Stimulated activated CD8-positive, alpha-beta memory T cell treated with anti-CD3 and anti-CD28 coated beads, Interleukin-7, amount 100 ng/mL, for 24 hours (primary cell): ENCODE data around the gene SLC22A4.

Experiments
- DNase-seq: peaks from one replicate; pipeline ENCODE4 v3.0.0-alpha.2; 2020; ENCODE audit warnings: low read depth

SLC22A4 gene

DNA sequence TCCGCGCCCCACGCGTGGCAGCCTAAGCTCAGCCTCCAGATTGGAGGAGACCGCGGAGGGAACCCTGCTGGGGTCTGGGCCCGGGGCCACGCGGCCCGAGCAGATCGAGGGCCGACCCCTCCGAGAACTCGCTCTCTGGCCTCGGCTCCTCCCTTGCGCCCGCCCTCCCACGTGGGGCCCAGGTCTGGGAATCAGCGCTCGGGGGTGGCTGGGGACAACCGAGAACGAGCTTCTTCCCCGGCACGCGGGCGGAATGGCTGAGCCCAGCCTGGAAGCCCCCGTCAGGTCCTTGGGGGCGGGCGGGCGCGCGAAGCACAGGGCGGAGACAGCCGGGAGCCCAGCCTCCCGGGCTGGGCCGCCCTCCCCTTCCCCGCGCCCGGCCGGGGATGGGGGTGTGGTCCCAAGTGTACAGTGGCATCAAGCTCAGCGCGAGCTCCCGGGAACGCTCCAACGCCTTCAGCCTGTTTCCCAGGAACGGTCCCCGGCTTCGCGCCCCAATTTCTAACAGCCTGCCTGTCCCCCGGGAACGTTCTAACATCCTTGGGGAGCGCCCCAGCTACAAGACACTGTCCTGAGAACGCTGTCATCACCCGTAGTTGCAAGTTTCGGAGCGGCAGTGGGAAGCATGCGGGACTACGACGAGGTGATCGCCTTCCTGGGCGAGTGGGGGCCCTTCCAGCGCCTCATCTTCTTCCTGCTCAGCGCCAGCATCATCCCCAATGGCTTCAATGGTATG lies at the start of gene SLC22A4:
Gene SLC22A4 (plus strand): TSS at position 403 of the 736 bp plus-strand sequence. CDS start 223 bp downstream, at position 626.
- peak; percentile 75 for DNase-seq

GRCh38 chr5:132245593-132245992 lies 48.6 kb upstream of the SLC22A4 start:
- no peak for DNase-seq

- no peak for DNase-seq
Observed at GRCh38 chr5:132246806-132247205, 47.4 kb upstream of the SLC22A4 start.

- no peak for DNase-seq
Observed at GRCh38 chr5:132250547-132250946, 43.6 kb upstream of the SLC22A4 start.

GRCh38 chr5:132251220-132251725 lies 42.9 kb upstream of the SLC22A4 start:
- DNase-seq = no peak

DNA sequence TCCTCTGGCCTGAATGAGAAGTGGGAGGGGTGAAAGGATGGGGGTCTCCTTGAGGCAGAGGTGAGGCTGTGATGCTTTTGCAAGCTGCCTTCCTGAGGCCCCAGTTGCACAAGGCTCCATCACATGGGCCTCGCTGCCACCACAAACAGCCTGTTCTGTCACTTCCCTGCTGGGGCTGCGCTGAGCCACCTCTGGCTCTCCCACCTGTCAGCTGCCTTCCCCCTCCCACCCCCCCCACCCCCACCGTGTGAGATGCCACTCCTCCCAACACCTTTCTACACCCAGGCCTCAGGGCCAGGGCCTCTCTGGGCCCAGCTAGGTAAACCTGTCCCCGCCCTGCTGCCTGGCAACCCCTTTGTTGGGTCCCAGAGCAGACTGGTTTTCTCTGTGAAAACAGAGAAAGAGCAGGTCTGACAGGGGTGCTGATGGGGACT lies 41.2 kb upstream of the SLC22A4 start:
- no peak for DNase-seq

DNA sequence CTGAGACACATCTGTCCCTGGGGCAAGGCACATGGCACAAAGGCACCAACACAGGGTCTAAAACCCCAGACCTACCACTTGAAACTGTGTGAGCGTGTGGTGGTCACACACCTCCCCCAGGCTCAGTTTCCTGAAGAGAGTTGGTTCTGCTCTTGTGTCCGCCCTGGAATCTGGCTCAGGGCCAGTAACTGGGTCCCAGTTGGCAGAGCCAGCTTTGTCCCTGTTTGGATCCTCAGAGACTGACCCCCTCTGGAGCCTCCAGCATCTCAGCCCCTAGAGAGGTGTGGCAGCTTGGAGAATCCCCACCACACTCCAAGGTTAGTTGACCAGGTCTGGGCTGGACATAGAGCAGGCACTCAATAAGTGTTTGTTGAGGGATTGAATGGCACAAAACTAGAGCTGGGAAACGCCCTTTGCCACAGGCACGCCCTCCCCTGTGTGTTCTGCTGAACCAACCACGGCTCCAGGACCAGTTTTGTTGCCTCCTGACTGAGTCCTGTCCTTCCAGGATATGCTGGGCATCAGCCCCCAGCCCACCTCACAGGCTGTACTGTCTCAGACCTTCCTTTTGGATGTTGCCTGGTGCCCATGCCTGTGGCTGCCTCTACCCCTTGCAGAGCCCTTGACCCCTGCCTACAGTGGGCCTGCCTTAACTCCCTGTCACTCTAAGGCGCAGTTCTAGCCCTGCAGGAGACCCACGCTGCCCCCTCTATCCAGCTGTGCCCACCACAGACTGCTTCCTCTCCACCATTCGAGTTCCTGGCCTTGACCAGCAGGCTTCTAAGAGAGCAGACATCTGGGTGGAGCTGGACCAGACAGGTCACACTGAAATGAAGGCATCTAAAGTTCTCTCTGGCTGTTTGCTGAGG lies 40.5 kb upstream of the SLC22A4 start:
- DNase-seq = no peak

DNA sequence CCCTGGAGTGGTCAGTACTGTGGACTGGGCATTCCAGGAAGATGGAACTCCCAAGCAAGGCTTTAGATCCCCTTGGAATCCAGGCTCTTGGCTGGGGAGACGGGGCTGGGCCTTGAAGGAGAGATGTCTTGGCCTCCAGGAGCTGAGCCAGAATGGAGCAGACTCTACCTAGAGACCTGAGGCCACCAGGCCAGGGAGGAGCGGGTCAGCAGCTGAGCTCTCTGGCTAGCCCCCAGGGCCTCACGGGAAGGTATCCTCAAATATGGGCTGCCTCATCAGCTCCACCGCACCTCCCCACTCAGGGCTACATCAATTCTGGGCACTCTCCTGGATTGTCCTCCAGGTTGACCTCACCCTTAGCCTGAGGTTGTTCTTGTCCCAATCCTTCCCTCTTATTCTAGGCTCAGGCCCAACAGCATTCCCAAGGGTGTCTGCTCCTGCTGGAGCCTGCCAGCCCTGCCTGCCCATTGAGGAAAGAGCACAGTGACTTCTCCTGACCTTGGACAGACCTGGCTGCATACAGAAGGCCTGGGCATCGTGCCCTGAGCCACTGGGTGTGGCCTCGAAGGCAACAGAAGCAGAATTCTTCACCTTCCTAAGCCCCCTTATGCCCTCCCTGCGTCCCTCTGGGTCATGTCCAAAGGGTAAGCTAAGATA lies 39.7 kb upstream of the SLC22A4 start:
- DNase-seq = no peak

- DNase-seq = no peak
Observed at GRCh38 chr5:132256086-132256782, 38.0 kb upstream of the SLC22A4 start.

DNA sequence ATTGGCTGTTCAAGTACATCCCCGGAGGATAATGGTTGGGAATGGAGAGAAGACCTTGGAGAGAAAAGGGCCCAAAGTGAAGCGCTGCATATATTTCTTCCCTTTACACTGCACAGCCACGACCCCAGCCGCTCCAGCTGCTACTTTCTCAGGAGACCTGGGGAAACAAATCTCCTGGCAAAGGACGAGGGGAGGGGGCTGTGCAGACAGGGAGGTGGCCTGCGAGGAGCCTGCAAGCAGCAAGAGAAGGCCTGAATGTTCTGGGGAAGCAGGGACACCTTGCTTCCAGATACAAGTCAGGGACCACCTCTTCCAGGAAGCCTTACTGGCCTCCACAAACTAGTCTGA lies 37.4 kb upstream of the SLC22A4 start:
- DNase-seq = no peak

DNA sequence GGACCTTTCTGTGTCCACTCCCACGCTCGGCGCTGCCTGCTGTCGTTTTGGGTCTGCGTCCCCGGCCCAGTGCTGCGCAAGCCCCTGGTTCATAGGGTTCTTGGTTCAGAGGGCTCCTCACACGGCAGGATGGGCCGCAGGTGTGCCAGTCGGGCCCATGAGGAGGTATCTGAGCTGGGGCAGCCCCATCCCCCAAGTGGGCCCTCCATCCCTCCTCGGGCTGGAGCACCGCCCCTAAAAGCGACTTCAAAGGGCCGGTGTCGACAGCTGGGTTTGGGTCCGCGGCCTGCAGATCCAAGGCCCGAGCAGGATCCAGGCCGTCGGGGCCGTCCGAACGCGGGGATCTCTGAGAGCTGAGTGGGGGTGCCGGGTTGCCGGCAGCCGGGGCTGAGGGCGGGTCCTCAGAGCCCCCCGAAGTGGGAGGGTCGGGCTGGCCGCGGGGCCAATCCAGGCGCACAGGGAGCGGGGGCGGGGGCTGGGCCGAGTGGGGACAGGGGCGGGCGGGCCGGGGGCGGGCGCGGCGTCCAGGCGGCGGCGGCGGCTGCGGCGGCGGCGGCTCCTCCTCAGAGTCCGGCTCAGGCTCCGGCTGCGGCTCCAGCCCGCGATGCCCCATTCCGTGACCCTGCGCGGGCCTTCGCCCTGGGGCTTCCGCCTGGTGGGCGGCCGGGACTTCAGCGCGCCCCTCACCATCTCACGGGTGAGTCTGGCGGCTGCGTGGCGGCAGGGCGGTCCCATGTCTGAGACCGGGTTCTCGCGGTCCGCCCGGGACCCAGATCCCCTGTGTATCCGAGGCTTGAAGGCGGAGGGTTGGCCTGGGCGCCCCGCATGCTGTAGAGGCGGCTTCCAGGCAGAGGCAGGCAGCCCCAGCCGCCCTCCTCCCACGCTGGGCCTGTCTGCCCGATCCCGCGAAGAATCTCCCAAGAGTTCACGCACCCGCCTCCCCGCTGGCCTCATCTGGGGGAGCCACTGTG lies 36.8 kb upstream of the SLC22A4 start, which contains the start of gene PDLIM4:
Gene PDLIM4 (plus strand): TSS at position 566 of the 971 bp plus-strand sequence. CDS start 39 bp downstream, at position 605.
- DNase-seq = no peak

GRCh38 chr5:132258102-132259068 lies 35.8 kb upstream of the SLC22A4 start:
- no peak for DNase-seq

DNA sequence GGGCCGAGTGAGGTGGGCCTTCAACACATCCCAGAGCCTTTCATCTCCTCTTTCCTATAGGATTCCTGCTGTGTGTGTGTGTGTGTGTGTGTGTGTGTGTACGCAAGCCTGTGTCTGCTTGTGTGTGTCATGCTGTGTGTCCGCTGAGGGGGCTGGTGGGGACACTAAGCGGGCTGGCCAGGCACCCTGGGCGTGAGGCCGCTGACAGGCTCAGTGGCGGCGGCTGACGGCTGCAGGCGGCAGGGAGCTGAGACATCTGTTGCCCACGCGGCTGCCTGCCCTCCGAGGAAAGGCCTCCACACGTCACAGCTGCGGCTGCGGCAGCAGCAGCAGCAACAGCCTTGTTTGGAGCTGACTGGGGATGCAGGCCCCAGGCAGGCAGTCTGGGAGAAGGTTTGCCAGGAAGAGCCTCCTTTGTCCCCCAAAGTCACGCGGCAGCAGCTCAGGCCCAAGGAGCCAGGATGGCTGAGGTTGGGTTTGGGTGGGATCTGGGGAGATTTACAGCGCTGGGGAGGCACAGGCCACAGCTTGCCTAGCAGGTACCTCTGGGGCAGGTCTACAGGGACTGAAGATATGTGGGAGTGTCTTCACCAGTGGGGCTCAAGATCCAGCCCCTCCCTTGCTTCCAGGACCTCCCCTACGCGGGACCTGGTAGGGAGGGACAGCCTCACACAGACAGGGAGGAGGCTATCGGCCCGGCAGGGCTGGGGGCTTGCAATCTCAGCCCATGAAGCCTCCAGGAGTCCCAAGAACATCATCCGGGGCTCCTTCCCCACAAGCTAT lies 34.9 kb upstream of the SLC22A4 start:
- no peak for DNase-seq

GRCh38 chr5:132260051-132260450 lies 34.1 kb upstream of the SLC22A4 start:
- no peak for DNase-seq

DNA sequence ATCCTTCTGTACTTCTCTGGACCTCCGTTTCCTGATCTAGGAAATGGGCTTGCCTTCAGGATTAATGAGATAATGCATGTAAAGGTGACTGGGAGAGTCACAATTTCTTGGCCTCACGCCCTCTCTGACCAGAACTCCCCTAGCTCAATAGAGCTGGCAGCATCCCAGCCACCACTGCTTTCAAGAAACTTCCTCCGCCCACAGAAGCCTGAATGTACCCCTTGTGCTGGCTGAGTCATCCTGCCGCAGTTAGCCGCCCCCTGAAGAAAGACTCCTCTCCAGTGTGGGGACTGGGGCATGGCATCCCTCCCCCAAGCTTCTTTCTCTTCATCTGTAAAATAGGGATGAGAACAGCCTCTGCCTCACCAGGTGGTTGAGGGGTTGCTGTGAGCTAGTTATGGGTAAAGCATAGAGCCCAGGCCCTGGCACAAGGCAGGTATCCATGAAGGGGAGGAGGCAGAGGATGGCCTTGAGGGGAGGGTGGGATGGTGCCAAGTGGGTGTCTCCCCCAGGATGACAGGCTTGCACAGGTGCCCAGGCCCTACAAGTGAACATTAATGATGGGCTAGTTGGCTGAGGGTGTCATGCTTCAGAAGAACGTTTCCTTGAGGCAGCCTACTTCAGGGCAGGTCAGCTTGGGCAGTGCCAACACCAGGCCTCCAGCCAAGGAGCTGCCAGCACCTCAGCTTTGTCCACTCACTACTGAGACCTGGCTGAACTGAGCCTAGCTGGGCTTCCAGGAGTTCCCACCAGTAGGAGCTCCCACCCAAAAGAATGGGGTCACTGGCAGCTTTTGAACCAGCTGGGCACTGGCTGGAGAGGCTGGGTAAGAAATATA lies 33.3 kb upstream of the SLC22A4 start:
- no peak for DNase-seq

DNA sequence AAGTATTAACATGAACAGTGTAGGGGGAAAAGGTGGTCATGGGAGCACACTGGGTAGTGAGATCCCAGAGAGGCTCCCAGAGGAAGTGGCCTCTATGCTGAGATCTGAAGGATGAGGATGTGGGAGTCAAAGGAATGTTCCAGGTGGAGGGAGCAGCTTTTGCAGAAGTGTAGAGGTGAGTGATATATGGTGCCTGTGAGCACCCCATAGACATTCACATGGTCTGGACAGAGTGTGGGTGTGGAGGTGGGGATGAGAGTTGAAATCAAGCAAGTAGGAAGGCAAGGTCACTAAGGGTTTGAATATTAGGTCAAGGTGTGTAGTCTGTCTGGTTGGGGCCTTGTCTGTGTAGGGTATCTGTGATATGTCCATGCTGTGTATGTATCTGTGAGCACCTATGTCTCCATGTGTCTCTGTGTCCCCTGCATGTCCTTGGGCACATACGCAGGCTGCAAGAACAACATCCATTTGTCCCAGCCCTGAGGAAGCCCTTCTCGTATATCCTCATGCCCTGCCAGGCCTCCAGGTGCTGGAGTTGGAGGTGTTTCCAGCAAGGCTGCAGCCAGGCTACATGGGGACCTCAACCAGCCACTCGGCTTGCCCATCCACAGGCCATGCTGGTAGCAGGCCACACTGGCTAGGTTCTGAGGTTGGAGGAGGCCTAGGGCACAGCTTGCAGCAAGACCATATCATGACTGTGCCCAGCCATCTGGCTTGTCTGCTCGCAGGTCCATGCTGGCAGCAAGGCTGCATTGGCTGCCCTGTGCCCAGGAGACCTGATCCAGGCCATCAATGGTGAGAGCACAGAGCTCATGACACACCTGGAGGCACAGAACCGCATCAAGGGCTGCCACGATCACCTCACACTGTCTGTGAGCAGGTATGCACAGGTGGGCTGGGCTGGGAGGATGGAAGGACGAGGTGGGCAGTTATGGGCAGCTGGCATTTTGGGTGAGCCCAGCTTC lies 32.0 kb upstream of the SLC22A4 start:
- DNase-seq = no peak
